Mammary epithelial cell (primary cell): ENCODE data around the gene SELP.

Experiments
- EZH2 ChIP-seq: IDR thresholded peaks from 2 replicates; pipeline ENCODE4 v1.6.1; 2012; ENCODE audit warnings: low read length, inconsistent platforms, borderline replicate concordance
- TF ChIP-seq, protein P1 (sequence below), 2 donors: IDR thresholded peaks in 1 of 2; conservative IDR thresholded peaks in 1 of 2; 2 replicates each; pipeline ENCODE4 v1.5.1; 2011 to 2012; ENCODE audit warnings: inconsistent platforms in 2 of 2, low read length in 2 of 2, mild to moderate bottlenecking in 2 of 2, control low read depth in 1 of 2, low read depth in 1 of 2; ENCODE audit not compliant: insufficient read depth in 1 of 2; ENCODE audit errors: extremely low read depth in 1 of 2

DNA sequence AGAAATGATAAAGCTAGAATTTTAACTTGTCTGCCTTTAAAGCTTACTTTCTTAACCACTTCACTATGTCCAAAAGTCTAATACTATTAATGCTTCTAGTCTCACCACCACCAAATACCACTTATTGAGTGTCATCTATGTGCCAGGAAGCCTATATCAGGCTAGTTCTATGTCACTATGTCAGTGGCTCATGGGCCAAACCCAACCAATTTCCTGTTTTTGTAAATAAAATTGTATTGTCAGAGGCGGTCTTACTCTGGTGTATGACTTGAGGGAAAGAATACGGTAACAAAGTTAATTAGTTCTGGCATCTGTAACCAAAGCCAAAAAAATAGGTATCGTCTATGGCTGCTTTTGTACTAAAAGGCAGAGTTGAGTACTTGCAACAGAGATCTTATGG, 58.5 kb downstream of the SELP start:
- TF ChIP-seq, protein P1, sequence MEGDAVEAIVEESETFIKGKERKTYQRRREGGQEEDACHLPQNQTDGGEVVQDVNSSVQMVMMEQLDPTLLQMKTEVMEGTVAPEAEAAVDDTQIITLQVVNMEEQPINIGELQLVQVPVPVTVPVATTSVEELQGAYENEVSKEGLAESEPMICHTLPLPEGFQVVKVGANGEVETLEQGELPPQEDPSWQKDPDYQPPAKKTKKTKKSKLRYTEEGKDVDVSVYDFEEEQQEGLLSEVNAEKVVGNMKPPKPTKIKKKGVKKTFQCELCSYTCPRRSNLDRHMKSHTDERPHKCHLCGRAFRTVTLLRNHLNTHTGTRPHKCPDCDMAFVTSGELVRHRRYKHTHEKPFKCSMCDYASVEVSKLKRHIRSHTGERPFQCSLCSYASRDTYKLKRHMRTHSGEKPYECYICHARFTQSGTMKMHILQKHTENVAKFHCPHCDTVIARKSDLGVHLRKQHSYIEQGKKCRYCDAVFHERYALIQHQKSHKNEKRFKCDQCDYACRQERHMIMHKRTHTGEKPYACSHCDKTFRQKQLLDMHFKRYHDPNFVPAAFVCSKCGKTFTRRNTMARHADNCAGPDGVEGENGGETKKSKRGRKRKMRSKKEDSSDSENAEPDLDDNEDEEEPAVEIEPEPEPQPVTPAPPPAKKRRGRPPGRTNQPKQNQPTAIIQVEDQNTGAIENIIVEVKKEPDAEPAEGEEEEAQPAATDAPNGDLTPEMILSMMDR (conservative IDR thresholded peaks at IDR 0.05 in 1 of 2, IDR thresholded peaks at IDR 0.05 in 1 of 2; ENCODE audit: extremely low read depth in 1 of 2, insufficient read depth in 1 of 2, low read depth in 1 of 2, low read length in 2 of 2), result no peak
- TF ChIP-seq EZH2, result no peak
